Ishikawa (cell line): ENCODE results near the gene NPAS3.

ENCODE experiments used
- CEBPB ChIP-seq: IDR thresholded peaks from 2 replicates; pipeline ENCODE4 v1.6.1; 2012
- CREB1 ChIP-seq: IDR thresholded peaks from 2 replicates; pipeline ENCODE4 v1.6.1; 2012; ENCODE audit warnings: low read depth
- EGR1 ChIP-seq: IDR thresholded peaks from 2 replicates; pipeline ENCODE4 v1.6.1; 2012
- EP300 ChIP-seq: IDR thresholded peaks from 2 replicates; pipeline ENCODE4 v1.6.1; 2012; ENCODE audit warnings: borderline replicate concordance
- FOXM1 ChIP-seq: IDR thresholded peaks from 2 replicates; pipeline ENCODE4 v1.6.1; 2012; ENCODE audit warnings: low read depth, borderline replicate concordance
- MAX ChIP-seq: IDR thresholded peaks from 2 replicates; pipeline ENCODE4 v1.6.1; 2012
- NFIC ChIP-seq: IDR thresholded peaks from 2 replicates; pipeline ENCODE4 v1.6.1; 2012
- RAD21 ChIP-seq: IDR thresholded peaks from 2 replicates; pipeline ENCODE4 v1.6.1; 2012; ENCODE audit warnings: low read depth
- REST ChIP-seq: IDR thresholded peaks from 2 replicates; pipeline ENCODE4 v1.6.1; 2012; ENCODE audit warnings: low read depth, mild to moderate bottlenecking
- TAF1 ChIP-seq: IDR thresholded peaks from 2 replicates; pipeline ENCODE4 v1.6.1; 2012; ENCODE audit warnings: low read depth, mild to moderate bottlenecking
- TCF12 ChIP-seq: IDR thresholded peaks from 2 replicates; pipeline ENCODE4 v1.6.1; 2012; ENCODE audit warnings: low read depth
- TEAD4 ChIP-seq: IDR thresholded peaks from 2 replicates; pipeline ENCODE4 v1.6.1; 2012
- USF1 ChIP-seq: IDR thresholded peaks from 2 replicates; pipeline ENCODE4 v1.6.1; 2012
- YY1 ChIP-seq: IDR thresholded peaks from 2 replicates; pipeline ENCODE4 v1.6.1; 2012; ENCODE audit warnings: low read depth

GRCh38 chr14:33611405-33612196 is 672.9 kb downstream of the NPAS3 start:
- TF ChIP-seq MAX (no peak), TCF12 (no peak), EP300 (no peak), TAF1 (no peak), TEAD4 (no peak), YY1 (no peak), REST (no peak), NFIC (no peak), CEBPB (no peak), FOXM1 (no peak), RAD21 (no peak), EGR1 (no peak), USF1 (no peak), CREB1 (no peak)
